Endothelial cell of umbilical vein (primary cell): Measurements from ENCODE around the gene HMGN2.

Source experiments
- CTCF ChIP-seq, 2 donors: IDR thresholded peaks; 1 replicate in 1 of 2; 2 replicates in 1 of 2; pipeline ENCODE4 v1.5.1; 2011; ENCODE audit warnings: low read length in 2 of 2, mild to moderate bottlenecking in 2 of 2, moderate library complexity in 2 of 2, control low read depth in 1 of 2, inconsistent platforms in 1 of 2, low read depth in 1 of 2; ENCODE audit not compliant: insufficient read depth in 1 of 2; ENCODE audit errors: extremely low read depth in 1 of 2
- EZH2 ChIP-seq: IDR thresholded peaks from 2 replicates; pipeline ENCODE4 v1.6.1; 2012; ENCODE audit warnings: borderline replicate concordance, low read depth, mild to moderate bottlenecking, moderate library complexity, low read length, inconsistent platforms; ENCODE audit not compliant: severe bottlenecking
- FOS ChIP-seq: IDR thresholded peaks from 2 replicates; pipeline ENCODE4 v1.6.1; 2011; ENCODE audit warnings: mild to moderate bottlenecking, low read length, moderate library complexity, borderline replicate concordance; ENCODE audit not compliant: insufficient read depth
- JUN ChIP-seq: IDR thresholded peaks from 2 replicates; pipeline ENCODE4 v1.6.1; 2011; ENCODE audit warnings: borderline replicate concordance, low read depth; ENCODE audit not compliant: insufficient read length, insufficient read depth
- MAX ChIP-seq: IDR thresholded peaks from 2 replicates; pipeline ENCODE4 v1.6.1; 2011; ENCODE audit not compliant: insufficient read depth, insufficient read length
- MYC ChIP-seq: IDR thresholded peaks from one replicate; pipeline ENCODE4 v1.6.1; 2011; ENCODE audit warnings: mild to moderate bottlenecking, low read depth, low read length
- POLR2A ChIP-seq: IDR thresholded peaks from 2 replicates; pipeline ENCODE4 v1.6.1; 2012; ENCODE audit warnings: low read depth, mild to moderate bottlenecking, control low read depth, low read length
- POLR2AphosphoS5 ChIP-seq: IDR thresholded peaks from 2 replicates; pipeline ENCODE4 v1.6.1; 2012; ENCODE audit warnings: low read depth, mild to moderate bottlenecking, control low read depth, low read length, moderate library complexity; ENCODE audit not compliant: insufficient read depth

GRCh38 chr1:26474818-26475217 is 2.6 kb downstream of the HMGN2 start:
- no peak for TF ChIP-seq POLR2AphosphoS5
- no peak for TF ChIP-seq CTCF (IDR thresholded peaks at IDR 0.05; ENCODE audit: extremely low read depth in 1 of 2, insufficient read depth in 1 of 2, low read depth in 1 of 2, low read length in 2 of 2)
- no peak for TF ChIP-seq MYC
- TF ChIP-seq EZH2 = no peak
- no peak for TF ChIP-seq POLR2A
- TF ChIP-seq JUN = no peak
- no peak for TF ChIP-seq FOS
- no peak for TF ChIP-seq MAX
